ENCODE results near the gene ZNF180. TPM values are rescaled to one million over a fixed set of nuclear protein-coding genes. Genes with fewer than 3 reads are reported as not detected.

The ZNF180 gene
- total RNA-seq (2022; extraction: Qiagen RNA extraction) = 6.7 to 8.6 TPM (median 8.0 TPM) in 5 replicates

GRCh38 chr19:44499962-44500949 is at the start of gene ZNF180:
ZNF180 (minus strand) TSS chr19:44500522; CDS start chr19:44497334, 3,188 bp downstream.

GRCh38 chr19:44529536-44529935 is 29.2 kb upstream of the ZNF180 start, which contains the start of gene CEACAM20:
CEACAM20 (minus strand) TSS chr19:44529675; CDS start chr19:44529509, 166 bp downstream.

DNA sequence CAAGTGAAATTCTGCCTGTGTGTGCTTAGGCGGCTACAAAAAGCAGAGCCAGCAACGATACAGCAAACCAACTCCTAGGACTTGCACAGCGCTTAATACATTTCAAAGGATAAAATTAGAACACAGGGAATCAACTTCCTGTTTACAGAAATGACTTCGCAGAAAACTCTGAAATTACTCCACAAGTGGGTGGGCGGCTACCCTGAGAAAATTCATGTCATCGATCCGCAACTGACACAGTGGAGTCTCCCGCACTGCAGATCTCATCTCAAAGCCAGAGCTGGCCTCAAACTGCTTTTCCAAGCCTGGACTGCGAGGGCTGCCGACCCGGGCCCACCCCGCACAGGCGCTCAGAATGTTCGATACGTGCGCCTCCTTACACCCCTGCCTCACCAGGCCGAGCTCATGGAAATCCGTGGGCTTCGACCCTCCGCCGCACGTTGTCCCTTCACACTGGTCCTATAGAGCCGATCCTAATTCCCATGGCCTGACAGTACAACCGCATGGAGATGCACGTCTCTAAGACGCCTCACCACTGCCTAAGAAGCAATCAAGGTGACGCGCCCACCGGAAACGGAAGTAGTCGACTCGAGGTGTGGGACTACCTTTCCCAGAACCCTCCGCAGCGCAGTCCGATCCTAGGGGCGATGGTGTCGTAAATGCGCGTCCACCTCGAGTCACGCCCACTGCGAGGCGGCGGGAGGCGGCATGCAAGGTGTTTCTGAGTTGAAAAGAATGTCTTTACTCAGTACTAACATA is 52.2 kb downstream of the ZNF180 start, which contains the start of gene ZNF229:
Gene ZNF229 (minus strand): TSS at position 557 of the 759 bp plus-strand sequence. CDS start 5,625 bp downstream, outside the sequence.

Other genes with a start within 250 kb of the ZNF180 start
- 0.32 to 0.78 TPM (median 0.50 TPM) in 5 replicates for gene ZNF233, start 240.6 kb downstream of the ZNF180 start, total RNA-seq (2022; extraction: Qiagen RNA extraction)
- 2.7 to 3.3 TPM (median 3.0 TPM) in 5 replicates for gene ZNF235, start 195.5 kb downstream of the ZNF180 start, total RNA-seq (2022; extraction: Qiagen RNA extraction)
- 1.5 to 3.2 TPM (median 2.2 TPM) in 5 replicates for gene ZNF112, start 143.8 kb downstream of the ZNF180 start, total RNA-seq (2022; extraction: Qiagen RNA extraction)
- 2.0 to 2.6 TPM (median 2.1 TPM) in 5 replicates for gene ZNF285, start 98.9 kb downstream of the ZNF180 start, total RNA-seq (2022; extraction: Qiagen RNA extraction)
- gene ZNF229, start 52.0 kb downstream of the ZNF180 start, total RNA-seq (2022; extraction: Qiagen RNA extraction) = 1.9 to 3.4 TPM (median 3.1 TPM) in 5 replicates
- gene CEACAM20, start 29.2 kb upstream of the ZNF180 start, total RNA-seq (2022; extraction: Qiagen RNA extraction) = 0.05 to 0.08 TPM (median 0.06 TPM) in 5 replicates
- gene IGSF23, start 113.0 kb upstream of the ZNF180 start, total RNA-seq (2022; extraction: Qiagen RNA extraction) = 0.23 to 0.57 TPM (median 0.32 TPM) in 5 replicates
- 102 to 126 TPM (median 116 TPM) in 5 replicates for gene PVR, start 143.4 kb upstream of the ZNF180 start, total RNA-seq (2022; extraction: Qiagen RNA extraction)
- 8.3 to 10.6 TPM (median 9.8 TPM) in 5 replicates for gene CEACAM19, start 171.0 kb upstream of the ZNF180 start, total RNA-seq (2022; extraction: Qiagen RNA extraction)
- gene CEACAM16, start 198.6 kb upstream of the ZNF180 start, total RNA-seq (2022; extraction: Qiagen RNA extraction) = 0.09 to 0.24 TPM (median 0.10 TPM) in 4 of 5 replicates, not detected in the other
- gene BCL3, start 248.2 kb upstream of the ZNF180 start, total RNA-seq (2022; extraction: Qiagen RNA extraction) = 52.2 to 105 TPM (median 89.5 TPM) in 5 replicates